Measurements from ENCODE around the gene AUTS2.

AUTS2 gene

GRCh38 chr7:70288781-70289456 is 690.6 kb downstream of the AUTS2 start:
- H3K27ac ChIP-seq (ENCODE audit: low read depth, low read length), result no peak overlapping the region
- no peak overlapping the region for H3K9ac ChIP-seq (ENCODE audit: low read length in 5 of 5)
- no peaks in the 10 kb centered on the region for H3K9me3 ChIP-seq (ENCODE audit: control insufficient read depth in 5 of 5, low read length in 5 of 5)
- no peak overlapping the region for H3K4me3 ChIP-seq (ENCODE audit: low read depth in 1 of 5, low read length in 5 of 5)
- no peaks in the 10 kb centered on the region for H3K4me1 ChIP-seq (ENCODE audit: control insufficient read depth in 5 of 5, insufficient read depth in 5 of 5, low read length in 5 of 5)
- no peaks in the 10 kb centered on the region for H3K27me3 ChIP-seq (ENCODE audit: control insufficient read depth in 5 of 5, insufficient read depth in 4 of 5, low read length in 5 of 5)
- H3K36me3 ChIP-seq (ENCODE audit: control insufficient read depth in 5 of 5, insufficient read depth in 5 of 5, low read length in 5 of 5), result no peaks in the 10 kb centered on the region

GRCh38 chr7:70292716-70293115 is 694.4 kb downstream of the AUTS2 start:
- H3K36me3 ChIP-seq (ENCODE audit: control insufficient read depth in 5 of 5, insufficient read depth in 5 of 5, low read length in 5 of 5), result no peaks in the 10 kb centered on the region
- no peak overlapping the region for H3K9ac ChIP-seq (ENCODE audit: low read length in 5 of 5)
- no peaks in the 10 kb centered on the region for H3K27me3 ChIP-seq (ENCODE audit: control insufficient read depth in 5 of 5, insufficient read depth in 4 of 5, low read length in 5 of 5)
- H3K9me3 ChIP-seq (ENCODE audit: control insufficient read depth in 5 of 5, low read length in 5 of 5), result no peaks in the 10 kb centered on the region
- H3K27ac ChIP-seq (ENCODE audit: low read depth, low read length), result no peak overlapping the region
- H3K4me1 ChIP-seq (ENCODE audit: control insufficient read depth in 5 of 5, insufficient read depth in 5 of 5, low read length in 5 of 5), result no peaks in the 10 kb centered on the region
- H3K4me3 ChIP-seq (ENCODE audit: low read depth in 1 of 5, low read length in 5 of 5), result no peak overlapping the region

- no peaks in the 10 kb centered on the region for H3K9me3 ChIP-seq (ENCODE audit: control insufficient read depth in 5 of 5, low read length in 5 of 5)
- no peak overlapping the region for H3K27ac ChIP-seq (ENCODE audit: low read depth, low read length)
- no peak overlapping the region for H3K4me3 ChIP-seq (ENCODE audit: low read depth in 1 of 5, low read length in 5 of 5)
- H3K9ac ChIP-seq (ENCODE audit: low read length in 5 of 5), result no peak overlapping the region
- H3K27me3 ChIP-seq (ENCODE audit: control insufficient read depth in 5 of 5, insufficient read depth in 4 of 5, low read length in 5 of 5), result no peaks in the 10 kb centered on the region
- no peaks in the 10 kb centered on the region for H3K4me1 ChIP-seq (ENCODE audit: control insufficient read depth in 5 of 5, insufficient read depth in 5 of 5, low read length in 5 of 5)
- no peaks in the 10 kb centered on the region for H3K36me3 ChIP-seq (ENCODE audit: control insufficient read depth in 5 of 5, insufficient read depth in 5 of 5, low read length in 5 of 5)
Observed at GRCh38 chr7:70294211-70294911, 696.1 kb downstream of the AUTS2 start.

- no peaks in the 10 kb centered on the region for H3K27me3 ChIP-seq (ENCODE audit: control insufficient read depth in 5 of 5, insufficient read depth in 4 of 5, low read length in 5 of 5)
- H3K9ac ChIP-seq (ENCODE audit: low read length in 5 of 5), result no peak overlapping the region
- H3K36me3 ChIP-seq (ENCODE audit: control insufficient read depth in 5 of 5, insufficient read depth in 5 of 5, low read length in 5 of 5), result no peaks in the 10 kb centered on the region
- H3K4me3 ChIP-seq (ENCODE audit: low read depth in 1 of 5, low read length in 5 of 5), result no peak overlapping the region
- no peaks in the 10 kb centered on the region for H3K9me3 ChIP-seq (ENCODE audit: control insufficient read depth in 5 of 5, low read length in 5 of 5)
- no peak overlapping the region for H3K27ac ChIP-seq (ENCODE audit: low read depth, low read length)
- no peaks in the 10 kb centered on the region for H3K4me1 ChIP-seq (ENCODE audit: control insufficient read depth in 5 of 5, insufficient read depth in 5 of 5, low read length in 5 of 5)
Observed at GRCh38 chr7:70298780-70299471, 700.7 kb downstream of the AUTS2 start.

GRCh38 chr7:70299472-70299807 is 701.2 kb downstream of the AUTS2 start:
- Histone ChIP-seq H3K27ac (ENCODE audit: low read depth, low read length) (no peak overlapping the region), H3K4me3 (ENCODE audit: low read depth in 1 of 5, low read length in 5 of 5) (no peak overlapping the region), H3K27me3 (ENCODE audit: control insufficient read depth in 5 of 5, insufficient read depth in 4 of 5, low read length in 5 of 5) (no peaks in the 10 kb centered on the region), H3K9ac (ENCODE audit: low read length in 5 of 5) (no peak overlapping the region), H3K4me1 (ENCODE audit: control insufficient read depth in 5 of 5, insufficient read depth in 5 of 5, low read length in 5 of 5) (no peaks in the 10 kb centered on the region), H3K36me3 (ENCODE audit: control insufficient read depth in 5 of 5, insufficient read depth in 5 of 5, low read length in 5 of 5) (no peaks in the 10 kb centered on the region), H3K9me3 (ENCODE audit: control insufficient read depth in 5 of 5, low read length in 5 of 5) (no peaks in the 10 kb centered on the region)

GRCh38 chr7:70301673-70302185 is 703.5 kb downstream of the AUTS2 start:
- no peaks in the 10 kb centered on the region for H3K9me3 ChIP-seq (ENCODE audit: control insufficient read depth in 5 of 5, low read length in 5 of 5)
- no peaks in the 10 kb centered on the region for H3K36me3 ChIP-seq (ENCODE audit: control insufficient read depth in 5 of 5, insufficient read depth in 5 of 5, low read length in 5 of 5)
- no peak overlapping the region for H3K4me3 ChIP-seq (ENCODE audit: low read depth in 1 of 5, low read length in 5 of 5)
- no peaks in the 10 kb centered on the region for H3K27me3 ChIP-seq (ENCODE audit: control insufficient read depth in 5 of 5, insufficient read depth in 4 of 5, low read length in 5 of 5)
- H3K27ac ChIP-seq (ENCODE audit: low read depth, low read length), result no peak overlapping the region
- H3K9ac ChIP-seq (ENCODE audit: low read length in 5 of 5), result no peak overlapping the region
- H3K4me1 ChIP-seq (ENCODE audit: control insufficient read depth in 5 of 5, insufficient read depth in 5 of 5, low read length in 5 of 5), result no peaks in the 10 kb centered on the region

GRCh38 chr7:70303309-70303708 is 705.0 kb downstream of the AUTS2 start:
- H3K9ac ChIP-seq (ENCODE audit: low read length in 5 of 5), result no peak overlapping the region
- H3K4me1 ChIP-seq (ENCODE audit: control insufficient read depth in 5 of 5, insufficient read depth in 5 of 5, low read length in 5 of 5), result no peaks in the 10 kb centered on the region
- no peaks in the 10 kb centered on the region for H3K27me3 ChIP-seq (ENCODE audit: control insufficient read depth in 5 of 5, insufficient read depth in 4 of 5, low read length in 5 of 5)
- H3K4me3 ChIP-seq (ENCODE audit: low read depth in 1 of 5, low read length in 5 of 5), result no peak overlapping the region
- H3K9me3 ChIP-seq (ENCODE audit: control insufficient read depth in 5 of 5, low read length in 5 of 5), result no peaks in the 10 kb centered on the region
- H3K36me3 ChIP-seq (ENCODE audit: control insufficient read depth in 5 of 5, insufficient read depth in 5 of 5, low read length in 5 of 5), result no peaks in the 10 kb centered on the region
- no peak overlapping the region for H3K27ac ChIP-seq (ENCODE audit: low read depth, low read length)

GRCh38 chr7:70303780-70304179 is 705.5 kb downstream of the AUTS2 start:
- Histone ChIP-seq H3K4me3 (ENCODE audit: low read depth in 1 of 5, low read length in 5 of 5) (no peak overlapping the region), H3K36me3 (ENCODE audit: control insufficient read depth in 5 of 5, insufficient read depth in 5 of 5, low read length in 5 of 5) (no peaks in the 10 kb centered on the region), H3K9ac (ENCODE audit: low read length in 5 of 5) (no peak overlapping the region), H3K27me3 (ENCODE audit: control insufficient read depth in 5 of 5, insufficient read depth in 4 of 5, low read length in 5 of 5) (no peaks in the 10 kb centered on the region), H3K27ac (ENCODE audit: low read depth, low read length) (no peak overlapping the region), H3K9me3 (ENCODE audit: control insufficient read depth in 5 of 5, low read length in 5 of 5) (no peaks in the 10 kb centered on the region), H3K4me1 (ENCODE audit: control insufficient read depth in 5 of 5, insufficient read depth in 5 of 5, low read length in 5 of 5) (no peaks in the 10 kb centered on the region)

- H3K27me3 ChIP-seq (ENCODE audit: control insufficient read depth in 5 of 5, insufficient read depth in 4 of 5, low read length in 5 of 5), result no peaks in the 10 kb centered on the region
- no peaks in the 10 kb centered on the region for H3K4me1 ChIP-seq (ENCODE audit: control insufficient read depth in 5 of 5, insufficient read depth in 5 of 5, low read length in 5 of 5)
- H3K27ac ChIP-seq (ENCODE audit: low read depth, low read length), result no peak overlapping the region
- no peaks in the 10 kb centered on the region for H3K36me3 ChIP-seq (ENCODE audit: control insufficient read depth in 5 of 5, insufficient read depth in 5 of 5, low read length in 5 of 5)
- H3K9me3 ChIP-seq (ENCODE audit: control insufficient read depth in 5 of 5, low read length in 5 of 5), result no peaks in the 10 kb centered on the region
- H3K4me3 ChIP-seq (ENCODE audit: low read depth in 1 of 5, low read length in 5 of 5), result no peak overlapping the region
- no peak overlapping the region for H3K9ac ChIP-seq (ENCODE audit: low read length in 5 of 5)
Observed at GRCh38 chr7:70306173-70306572, 707.9 kb downstream of the AUTS2 start.

GRCh38 chr7:70307544-70308106 is 709.4 kb downstream of the AUTS2 start:
- Histone ChIP-seq H3K4me3 (ENCODE audit: low read depth in 1 of 5, low read length in 5 of 5) (no peak overlapping the region), H3K4me1 (ENCODE audit: control insufficient read depth in 5 of 5, insufficient read depth in 5 of 5, low read length in 5 of 5) (no peaks in the 10 kb centered on the region), H3K9me3 (ENCODE audit: control insufficient read depth in 5 of 5, low read length in 5 of 5) (no peaks in the 10 kb centered on the region), H3K27ac (ENCODE audit: low read depth, low read length) (no peak overlapping the region), H3K9ac (ENCODE audit: low read length in 5 of 5) (no peak overlapping the region), H3K27me3 (ENCODE audit: control insufficient read depth in 5 of 5, insufficient read depth in 4 of 5, low read length in 5 of 5) (no peaks in the 10 kb centered on the region), H3K36me3 (ENCODE audit: control insufficient read depth in 5 of 5, insufficient read depth in 5 of 5, low read length in 5 of 5) (no peaks in the 10 kb centered on the region)
